ENCODE measurements around the gene COL27A1. TPM values are rescaled to one million over a fixed set of nuclear protein-coding genes. Genes with fewer than 3 reads are reported as not detected.

The COL27A1 gene
- total and polyA plus RNA-seq, 2 experiments from 2014 or later = 10.5 to 18.0 TPM

- H3F3A ChIP-seq (replicated peaks; ENCODE audit: low read depth) = no peaks in the 10 kb centered on the region
- peaks cover 5% of the 10 kb centered on the region for H3K9me3 Mint-ChIP-seq
- H2AFZ ChIP-seq = no peak overlapping the region
- peaks cover 20% of the 10 kb centered on the region for H3K36me3 ChIP-seq (ENCODE audit: insufficient read depth)
- no peaks in the 10 kb centered on the region for H3K79me2 ChIP-seq (replicated peaks; ENCODE audit: insufficient read depth)
- ATAC-seq (no peak), DNase-seq (ENCODE audit: low spot score) (no peak)
- peaks cover 26% of the 10 kb centered on the region for H3K36me3 Mint-ChIP-seq (ENCODE audit: low read depth)
- no peak overlapping the region for H3K4me2 ChIP-seq
- H4K20me1 ChIP-seq (replicated peaks; ENCODE audit: insufficient read depth) = no peaks in the 10 kb centered on the region
- peaks cover 7% of the 10 kb centered on the region for H3K4me1 ChIP-seq (ENCODE audit: insufficient read depth)
- H3K27me3 Mint-ChIP-seq (ENCODE audit: insufficient read depth, low read depth, poor library complexity) = no peaks in the 10 kb centered on the region
- no peak overlapping the region for H3K4me3 Mint-ChIP-seq
- H3K9me2 ChIP-seq (ENCODE audit: insufficient read depth) = no peaks in the 10 kb centered on the region
- no peaks in the 10 kb centered on the region for H3K27me3 ChIP-seq (ENCODE audit: insufficient read depth)
- H3K4me1 Mint-ChIP-seq = peaks cover 23% of the 10 kb centered on the region
- TF ChIP-seq ZNF462 (CRISPR knock-in tag; IDR thresholded peaks at IDR 0.05) = no peak
- no peak for TF ChIP-seq STAT1 (IDR thresholded peaks at IDR 0.05; ENCODE audit: unreplicated experiment)
- no peak for TF ChIP-seq ZNF114 (CRISPR knock-in tag; IDR thresholded peaks at IDR 0.05)
- TF ChIP-seq ZNF331 (CRISPR knock-in tag; IDR thresholded peaks at IDR 0.05; ENCODE audit: low read depth) = no peak
- no peak for TF ChIP-seq JUNB (IDR thresholded peaks at IDR 0.05; ENCODE audit: unreplicated experiment)
- no peak for TF ChIP-seq ETS1 (IDR thresholded peaks at IDR 0.05)
- TF ChIP-seq CREB1 (CRISPR knock-in tag; IDR thresholded peaks at IDR 0.05; ENCODE audit: low read depth) = no peak
- TF ChIP-seq REST (IDR thresholded peaks at IDR 0.05; ENCODE audit: unreplicated experiment) = no peak
- TF ChIP-seq CTCF (conservative IDR thresholded peaks at IDR 0.05; ENCODE audit: low read depth in 2 of 2) = no peak
- TF ChIP-seq POLR2AphosphoS5 (IDR thresholded peaks at IDR 0.05; ENCODE audit: low read depth) = no peak
- TF ChIP-seq EZH2phosphoT487 (IDR thresholded peaks at IDR 0.05; ENCODE audit: unreplicated experiment) = no peak
- TF ChIP-seq NANOG (IDR thresholded peaks at IDR 0.05; ENCODE audit: borderline replicate concordance) = no peak
- no peak overlapping the region for H3K4me3 ChIP-seq
- no peak overlapping the region for H3K27ac ChIP-seq (ENCODE audit: low read depth)
- no peak overlapping the region for H3K27ac Mint-ChIP-seq
Observed at GRCh38 chr9:114289571-114290481, 134.5 kb downstream of the COL27A1 start.

All from GM23338 (cell line).